Fibroblast of the aortic adventitia (primary cell): Measurements from ENCODE around the gene ALOXE3. TPM values are rescaled to one million over a fixed set of nuclear protein-coding genes. Genes with fewer than 3 reads are reported as not detected.
A peak's percentile ranks its signal among the peaks of the same experiment; 100 is the strongest.
"Not testable (repeated sequence)": the region's sequence is repeated elsewhere in the genome, so short reads cannot be mapped to it uniquely, and the experiment has no call there.

Source experiments
- DNase-seq: peaks from one replicate; pipeline ENCODE4 v3.0.0-alpha.2; 2010; ENCODE audit warnings: low read depth
- H3K4me3 ChIP-seq: 2 replicates; pipeline ENCODE4 v1.5.1; 2011; ENCODE audit warnings: low read depth, mild to moderate bottlenecking, control low read depth, low read length, moderate library complexity
- total RNA-seq: library from RNA; depleted of rRNA; stranded (reverse); fragments of >200 nt; gene quantifications from 2 replicates; pipeline ENCODE4 v1.2.3, GENCODE V29; 2012; ENCODE audit warnings: low replicate concordance
- TF ChIP-seq, protein P1 (sequence below): IDR thresholded peaks from 2 replicates; pipeline ENCODE4 v1.5.1; 2011; ENCODE audit warnings: mild to moderate bottlenecking, low read length, control low read depth, inconsistent platforms; ENCODE audit not compliant: insufficient read depth

The ALOXE3 gene
- total RNA-seq, 1 donor: 0.09 TPM

DNA sequence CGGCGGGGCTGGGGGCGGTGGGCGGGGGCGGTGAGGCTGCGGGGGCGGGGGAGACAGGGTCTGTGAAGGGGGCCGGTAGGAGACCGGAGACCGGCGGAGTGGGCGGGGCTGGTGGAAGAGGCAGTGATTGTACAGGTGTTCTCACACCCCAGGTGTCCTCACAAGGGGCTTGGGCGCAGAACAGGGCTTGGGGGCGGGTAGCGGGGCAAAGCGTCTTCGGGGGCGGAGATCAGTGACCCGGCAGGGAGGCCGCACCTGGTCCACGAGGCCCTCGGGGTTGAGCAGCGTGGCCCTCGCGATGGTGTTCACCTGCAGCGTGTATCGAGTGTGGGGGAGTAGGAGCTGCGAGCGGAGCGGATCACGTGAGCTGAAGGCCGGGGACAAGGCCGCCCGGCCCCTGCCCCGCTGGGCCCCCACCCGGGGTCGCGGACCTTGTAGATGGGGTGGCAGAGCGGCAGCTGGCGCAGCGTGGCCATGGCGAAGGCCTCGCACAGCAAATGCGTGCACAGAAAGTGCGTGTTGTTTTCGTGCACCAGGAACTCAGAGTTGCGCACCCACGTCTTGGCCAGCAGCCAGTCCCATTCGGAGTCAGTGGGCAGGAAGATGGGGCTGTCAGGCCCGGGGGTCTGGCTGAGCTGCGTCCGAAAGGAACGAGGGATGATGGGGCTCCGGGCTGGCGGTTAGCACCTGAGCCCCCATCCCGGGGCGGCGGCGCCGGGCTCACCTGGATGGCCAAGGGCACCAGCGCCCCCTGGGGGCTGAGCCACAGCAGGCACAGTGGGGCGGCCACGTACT lies 8.5 kb downstream of the ALOXE3 start:
- H3K4me3 ChIP-seq: peak overlapping the region; percentile 31

DNA sequence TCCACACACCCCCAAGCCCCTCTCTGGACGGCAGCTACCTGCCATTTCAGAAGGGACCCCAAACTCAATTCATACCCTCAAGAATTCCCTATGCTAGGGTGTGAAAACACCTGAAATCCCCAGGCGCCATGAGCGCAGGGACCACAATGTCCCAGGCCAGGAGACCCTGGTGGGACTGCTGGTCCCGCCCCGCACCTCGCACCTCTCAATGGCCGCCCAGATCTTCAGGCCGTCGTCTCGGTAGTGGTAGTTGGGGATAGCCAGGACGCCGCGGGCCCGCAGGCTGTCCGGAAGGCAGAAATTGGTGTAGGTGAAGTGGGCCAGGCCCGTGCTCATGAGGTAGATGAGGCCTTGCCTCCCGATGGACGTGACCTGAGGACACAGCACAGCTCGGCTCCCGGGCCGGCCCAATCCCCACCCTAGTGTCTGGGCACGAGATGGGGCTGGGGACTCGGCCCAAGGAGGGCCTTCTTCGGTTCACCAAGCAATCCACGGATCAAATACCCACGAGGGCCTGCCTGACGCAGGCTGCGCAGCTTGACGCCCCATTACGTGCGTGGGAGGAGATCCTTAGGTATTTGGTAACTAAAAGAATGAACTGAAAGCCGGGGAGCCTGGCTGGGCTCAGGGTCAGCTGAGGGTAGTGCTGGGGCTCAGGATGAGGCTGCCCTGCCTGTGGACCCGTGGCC lies 9.2 kb downstream of the ALOXE3 start:
- no peak for DNase-seq
- TF ChIP-seq, protein P1, sequence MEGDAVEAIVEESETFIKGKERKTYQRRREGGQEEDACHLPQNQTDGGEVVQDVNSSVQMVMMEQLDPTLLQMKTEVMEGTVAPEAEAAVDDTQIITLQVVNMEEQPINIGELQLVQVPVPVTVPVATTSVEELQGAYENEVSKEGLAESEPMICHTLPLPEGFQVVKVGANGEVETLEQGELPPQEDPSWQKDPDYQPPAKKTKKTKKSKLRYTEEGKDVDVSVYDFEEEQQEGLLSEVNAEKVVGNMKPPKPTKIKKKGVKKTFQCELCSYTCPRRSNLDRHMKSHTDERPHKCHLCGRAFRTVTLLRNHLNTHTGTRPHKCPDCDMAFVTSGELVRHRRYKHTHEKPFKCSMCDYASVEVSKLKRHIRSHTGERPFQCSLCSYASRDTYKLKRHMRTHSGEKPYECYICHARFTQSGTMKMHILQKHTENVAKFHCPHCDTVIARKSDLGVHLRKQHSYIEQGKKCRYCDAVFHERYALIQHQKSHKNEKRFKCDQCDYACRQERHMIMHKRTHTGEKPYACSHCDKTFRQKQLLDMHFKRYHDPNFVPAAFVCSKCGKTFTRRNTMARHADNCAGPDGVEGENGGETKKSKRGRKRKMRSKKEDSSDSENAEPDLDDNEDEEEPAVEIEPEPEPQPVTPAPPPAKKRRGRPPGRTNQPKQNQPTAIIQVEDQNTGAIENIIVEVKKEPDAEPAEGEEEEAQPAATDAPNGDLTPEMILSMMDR: no peak

More for the DNA sequence above, 8.5 kb downstream of the ALOXE3 start:
- DNase-seq: peak; percentile 19
- TF ChIP-seq, protein P1: peak; percentile 68

GRCh38 chr17:8106980-8107379 lies 11.3 kb downstream of the ALOXE3 start:
- DNase-seq, H3K4me3 ChIP-seq: not testable (repeated sequence)

More for the DNA sequence above, 9.2 kb downstream of the ALOXE3 start:
- H3K4me3 ChIP-seq: no peak overlapping the region

GRCh38 chr17:8105957-8106398 lies 12.3 kb downstream of the ALOXE3 start:
- no peak overlapping the region for H3K4me3 ChIP-seq
- peak; percentile 43 for DNase-seq
- TF ChIP-seq, protein P1: no peak

DNA sequence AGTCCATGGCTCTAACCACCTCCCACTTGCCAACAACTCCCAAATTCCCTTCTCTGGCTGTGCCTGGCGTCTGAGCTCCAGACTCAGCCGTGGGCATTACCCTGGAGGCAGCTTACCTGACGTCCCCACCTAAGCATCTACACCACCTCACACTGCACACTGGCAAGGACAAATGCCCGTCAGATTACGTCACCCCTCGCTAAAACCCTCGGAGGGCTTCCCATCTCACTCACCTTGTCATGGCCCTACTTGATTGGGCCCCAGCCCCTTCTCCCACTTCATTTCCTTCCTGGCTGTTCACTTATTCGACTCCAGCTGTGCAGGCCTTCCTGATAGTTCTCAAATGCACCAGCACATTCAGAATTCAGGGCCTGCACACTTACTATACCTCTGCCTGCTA lies 13.4 kb downstream of the ALOXE3 start:
- TF ChIP-seq, protein P1: no peak
- no peak for DNase-seq
- H3K4me3 ChIP-seq: no peak overlapping the region

GRCh38 chr17:8103549-8103948 lies 14.8 kb downstream of the ALOXE3 start:
- TF ChIP-seq, protein P1: no peak
- H3K4me3 ChIP-seq: no peak overlapping the region
- DNase-seq: no peak

DNA sequence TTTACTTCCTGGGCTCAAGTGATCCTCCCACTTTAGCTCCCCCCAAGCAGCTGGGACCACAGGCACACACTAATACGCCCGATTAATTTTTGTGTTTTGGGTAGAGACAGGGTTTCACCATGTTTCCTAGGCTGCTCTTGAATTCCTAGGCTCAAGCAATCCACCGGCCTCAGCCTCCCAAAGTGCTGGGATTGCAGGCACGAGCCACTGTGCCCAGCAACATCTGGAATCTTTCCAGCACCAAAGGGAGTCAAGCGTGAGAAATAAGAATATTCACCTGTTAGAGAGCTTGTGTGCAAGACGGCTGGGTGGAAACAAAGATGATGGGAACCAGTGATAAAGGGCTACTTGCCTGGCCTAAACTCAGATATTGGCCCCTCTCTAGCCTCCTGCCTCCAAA lies 16.6 kb downstream of the ALOXE3 start:
- H3K4me3 ChIP-seq: no peak overlapping the region
- DNase-seq: no peak
- TF ChIP-seq, protein P1: no peak
